ENCODE data around the gene C2orf92.
"Not testable (repeated sequence)": the region's sequence is repeated elsewhere in the genome, so short reads cannot be mapped to it uniquely, and the experiment has no call there.

Gene C2orf92

GRCh38 chr2:97669448-97669847, at the start of gene C2orf92:
TSS of gene C2orf92 (plus strand) at chr2:97669713. CDS start at chr2:97669789, 76 bp downstream.
- Mint-ChIP-seq H3K27ac (no peak within 1 kb of the TSS), H3K36me3 (ENCODE audit: low read depth) (no peaks in the 10 kb centered on the region), H3K27me3 (no peaks in the 10 kb centered on the region), H3K4me3 (no peak within 1 kb of the TSS), H3K9me3 (no peaks in the 10 kb centered on the region), H3K4me1 (ENCODE audit: low read depth) (peaks cover 16% of the 10 kb centered on the region)
- intact Hi-C loops (cut with micrococcal nuclease) = no loop called here

- H3K4me1 Mint-ChIP-seq (ENCODE audit: low read depth); intact Hi-C loops (cut with micrococcal nuclease); H3K36me3 Mint-ChIP-seq (ENCODE audit: low read depth); H3K4me3 Mint-ChIP-seq; H3K27me3 Mint-ChIP-seq; H3K27ac Mint-ChIP-seq; H3K9me3 Mint-ChIP-seq: not testable (repeated sequence)
Observed at GRCh38 chr2:97620492-97620891, 49.0 kb upstream of the C2orf92 start.

GRCh38 chr2:97622976-97623375, 46.5 kb upstream of the C2orf92 start:
- H3K27me3 Mint-ChIP-seq; H3K27ac Mint-ChIP-seq; H3K36me3 Mint-ChIP-seq (ENCODE audit: low read depth); H3K4me3 Mint-ChIP-seq; intact Hi-C loops (cut with micrococcal nuclease); H3K4me1 Mint-ChIP-seq (ENCODE audit: low read depth); H3K9me3 Mint-ChIP-seq: not testable (repeated sequence)

GRCh38 chr2:97625354-97626048, 44.0 kb upstream of the C2orf92 start:
- H3K4me1 Mint-ChIP-seq (ENCODE audit: low read depth); H3K36me3 Mint-ChIP-seq (ENCODE audit: low read depth); H3K9me3 Mint-ChIP-seq; intact Hi-C loops (cut with micrococcal nuclease); H3K4me3 Mint-ChIP-seq; H3K27me3 Mint-ChIP-seq; H3K27ac Mint-ChIP-seq: not testable (repeated sequence)

GRCh38 chr2:97626049-97626430, 43.5 kb upstream of the C2orf92 start:
- H3K36me3 Mint-ChIP-seq (ENCODE audit: low read depth); H3K4me1 Mint-ChIP-seq (ENCODE audit: low read depth); H3K27ac Mint-ChIP-seq; H3K4me3 Mint-ChIP-seq; H3K9me3 Mint-ChIP-seq; intact Hi-C loops (cut with micrococcal nuclease); H3K27me3 Mint-ChIP-seq: not testable (repeated sequence)

- Mint-ChIP-seq H3K4me1 (ENCODE audit: low read depth) (peaks cover 25% of the 10 kb centered on the region), H3K36me3 (ENCODE audit: low read depth) (peaks cover 39% of the 10 kb centered on the region), H3K27me3 (peaks cover 9% of the 10 kb centered on the region), H3K4me3 (no peak overlapping the region), H3K9me3 (no peaks in the 10 kb centered on the region), H3K27ac (no peak overlapping the region)
- intact Hi-C loops (cut with micrococcal nuclease) = loop anchor here (2.0 kb wide), 1 partner anchor 53 kb away; no protein-coding TSS in a partner anchor
Observed at GRCh38 chr2:97644023-97644717, 25.3 kb upstream of the C2orf92 start.

GRCh38 chr2:97645112-97645694, 24.3 kb upstream of the C2orf92 start:
- peak overlapping the region; percentile 92 for H3K4me3 Mint-ChIP-seq
- peaks cover 32% of the 10 kb centered on the region for H3K4me1 Mint-ChIP-seq (ENCODE audit: low read depth)
- no peaks in the 10 kb centered on the region for H3K9me3 Mint-ChIP-seq
- H3K27me3 Mint-ChIP-seq = peaks cover 5% of the 10 kb centered on the region
- peaks cover 50% of the 10 kb centered on the region for H3K36me3 Mint-ChIP-seq (ENCODE audit: low read depth)
- intact Hi-C loops (cut with micrococcal nuclease) = loop anchor here (1.0 to 2.0 kb wide), 2 partner anchors 19 to 52 kb away; partner anchors contain the start of gene ACTR1B
- H3K27ac Mint-ChIP-seq = peak overlapping the region; percentile 99

GRCh38 chr2:97645695-97646629, 23.6 kb upstream of the C2orf92 start, which contains the start of gene COX5B:
TSS of gene COX5B (plus strand) at chr2:97646062. CDS start at chr2:97646087, 25 bp downstream.
- Mint-ChIP-seq H3K9me3 (no peaks in the 10 kb centered on the region), H3K4me1 (ENCODE audit: low read depth) (peaks cover 33% of the 10 kb centered on the region), H3K4me3 (peak within 1 kb of the TSS; percentile 92), H3K27me3 (peaks cover 2% of the 10 kb centered on the region), H3K36me3 (ENCODE audit: low read depth) (peaks cover 55% of the 10 kb centered on the region), H3K27ac (peak within 1 kb of the TSS; percentile 99)
- intact Hi-C loops (cut with micrococcal nuclease) = loop anchor here (1.0 to 2.0 kb wide), 2 partner anchors 18 to 51 kb away; partner anchors contain the start of gene ACTR1B

GRCh38 chr2:97646977-97647376, 22.5 kb upstream of the C2orf92 start:
- Mint-ChIP-seq H3K9me3 (no peaks in the 10 kb centered on the region), H3K36me3 (ENCODE audit: low read depth) (peaks cover 59% of the 10 kb centered on the region), H3K4me1 (ENCODE audit: low read depth) (peaks cover 37% of the 10 kb centered on the region), H3K27me3 (peaks cover under 1% of the 10 kb centered on the region), H3K4me3 (peak overlapping the region; percentile 92), H3K27ac (peak overlapping the region; percentile 99)
- intact Hi-C loops (cut with micrococcal nuclease) = no loop called here

GRCh38 chr2:97651114-97651513, 18.4 kb upstream of the C2orf92 start:
- Mint-ChIP-seq H3K4me3 (no peak overlapping the region), H3K36me3 (ENCODE audit: low read depth) (peaks cover 73% of the 10 kb centered on the region), H3K27ac (peak overlapping the region; percentile 15)

GRCh38 chr2:97653473-97653872, 16.0 kb upstream of the C2orf92 start:
- Mint-ChIP-seq H3K9me3 (peaks cover 18% of the 10 kb centered on the region), H3K4me3 (no peak overlapping the region), H3K27me3 (no peaks in the 10 kb centered on the region), H3K36me3 (ENCODE audit: low read depth) (peaks cover 73% of the 10 kb centered on the region), H3K27ac (peak overlapping the region; percentile 53), H3K4me1 (ENCODE audit: low read depth) (peaks cover 67% of the 10 kb centered on the region)
- intact Hi-C loops (cut with micrococcal nuclease) = no loop called here

More at GRCh38 chr2:97651114-97651513, 18.4 kb upstream of the C2orf92 start:
- H3K4me1 Mint-ChIP-seq (ENCODE audit: low read depth) = peaks cover 63% of the 10 kb centered on the region
- H3K9me3 Mint-ChIP-seq = peaks cover 18% of the 10 kb centered on the region
- no peaks in the 10 kb centered on the region for H3K27me3 Mint-ChIP-seq
- intact Hi-C loops (cut with micrococcal nuclease) = no loop called here

GRCh38 chr2:97653874-97654273, 15.6 kb upstream of the C2orf92 start:
- Mint-ChIP-seq H3K27ac (peak overlapping the region; percentile 59), H3K4me1 (ENCODE audit: low read depth) (peaks cover 65% of the 10 kb centered on the region), H3K9me3 (peaks cover 18% of the 10 kb centered on the region), H3K4me3 (no peak overlapping the region), H3K36me3 (ENCODE audit: low read depth) (peaks cover 73% of the 10 kb centered on the region), H3K27me3 (no peaks in the 10 kb centered on the region)
- intact Hi-C loops (cut with micrococcal nuclease) = no loop called here

- Mint-ChIP-seq H3K9me3 (peaks cover 18% of the 10 kb centered on the region), H3K4me1 (ENCODE audit: low read depth) (peaks cover 61% of the 10 kb centered on the region), H3K27ac (peak overlapping the region; percentile 59), H3K4me3 (no peak overlapping the region), H3K27me3 (no peaks in the 10 kb centered on the region), H3K36me3 (ENCODE audit: low read depth) (peaks cover 73% of the 10 kb centered on the region)
- intact Hi-C loops (cut with micrococcal nuclease) = no loop called here
Observed at GRCh38 chr2:97654309-97654708, 15.2 kb upstream of the C2orf92 start.

All from dendritic cell treated with granulocyte-macrophage colony-stimulating factor and Interleukin-4, amounts not matched to agents 40 ng/mL and 50 ng/mL, for 4 days (primary cell).